ENCODE data around the gene PLCH1.

The PLCH1 gene

DNA sequence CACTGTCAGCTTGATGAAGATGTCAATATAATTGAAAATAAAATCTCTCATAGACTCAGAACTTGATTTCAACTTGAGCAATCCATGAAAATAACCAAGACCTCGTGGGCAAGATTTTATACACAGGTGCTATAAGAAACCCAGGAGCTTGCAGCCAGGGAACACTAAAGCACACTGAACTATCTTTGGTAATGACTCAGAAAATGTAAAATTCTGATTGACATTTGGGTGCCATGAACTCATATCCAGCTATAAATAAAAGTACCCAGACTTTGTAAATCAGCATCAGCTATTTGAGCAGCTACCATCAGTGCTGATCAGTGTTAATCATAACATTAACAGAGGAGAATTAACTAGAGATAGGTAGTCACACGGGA lies 61.5 kb downstream of the PLCH1 start:
- DNase-seq (ENCODE audit: low spot score): no peak

DNA sequence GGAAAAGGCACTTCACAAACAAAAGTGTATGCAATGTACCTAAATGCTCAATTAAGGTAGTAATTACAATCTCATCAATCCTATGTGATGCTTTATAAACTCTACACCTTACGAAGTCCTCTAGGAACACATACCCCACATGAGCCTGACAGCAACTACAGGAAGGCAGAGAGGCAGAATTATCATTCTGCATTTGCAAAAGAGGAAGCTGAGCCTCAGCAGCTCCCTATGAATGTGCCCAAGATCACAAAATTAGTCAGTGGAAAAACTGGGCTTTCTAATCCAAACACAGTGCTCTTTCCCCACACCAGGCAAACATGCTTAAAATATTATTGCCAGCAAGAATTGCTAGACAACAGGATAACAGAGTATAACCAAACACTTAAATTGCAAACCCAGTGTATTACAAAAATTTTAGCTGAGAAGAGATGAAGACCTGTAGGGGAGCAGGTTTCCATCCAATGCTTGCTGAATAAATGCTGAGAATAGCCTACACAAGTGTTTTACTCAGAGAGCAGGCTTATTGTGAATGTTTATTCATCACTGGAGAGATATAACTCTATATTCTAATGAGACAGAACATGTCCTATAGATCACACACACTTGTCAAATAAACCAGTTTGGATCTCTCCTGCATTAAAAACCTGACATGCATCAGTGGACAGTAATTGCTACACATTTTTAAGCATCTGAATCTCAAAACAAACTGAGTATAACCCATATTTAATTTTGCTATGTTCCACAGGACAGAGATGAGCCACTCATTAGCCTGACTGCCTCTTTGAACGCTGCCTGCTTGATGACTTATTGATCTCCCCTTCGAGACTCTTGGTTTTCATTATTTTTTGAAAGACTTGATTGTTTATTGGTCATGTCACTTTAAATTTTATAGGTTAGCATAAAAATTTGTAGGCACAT lies 62.2 kb downstream of the PLCH1 start:
- DNase-seq (ENCODE audit: low spot score): no peak

DNA sequence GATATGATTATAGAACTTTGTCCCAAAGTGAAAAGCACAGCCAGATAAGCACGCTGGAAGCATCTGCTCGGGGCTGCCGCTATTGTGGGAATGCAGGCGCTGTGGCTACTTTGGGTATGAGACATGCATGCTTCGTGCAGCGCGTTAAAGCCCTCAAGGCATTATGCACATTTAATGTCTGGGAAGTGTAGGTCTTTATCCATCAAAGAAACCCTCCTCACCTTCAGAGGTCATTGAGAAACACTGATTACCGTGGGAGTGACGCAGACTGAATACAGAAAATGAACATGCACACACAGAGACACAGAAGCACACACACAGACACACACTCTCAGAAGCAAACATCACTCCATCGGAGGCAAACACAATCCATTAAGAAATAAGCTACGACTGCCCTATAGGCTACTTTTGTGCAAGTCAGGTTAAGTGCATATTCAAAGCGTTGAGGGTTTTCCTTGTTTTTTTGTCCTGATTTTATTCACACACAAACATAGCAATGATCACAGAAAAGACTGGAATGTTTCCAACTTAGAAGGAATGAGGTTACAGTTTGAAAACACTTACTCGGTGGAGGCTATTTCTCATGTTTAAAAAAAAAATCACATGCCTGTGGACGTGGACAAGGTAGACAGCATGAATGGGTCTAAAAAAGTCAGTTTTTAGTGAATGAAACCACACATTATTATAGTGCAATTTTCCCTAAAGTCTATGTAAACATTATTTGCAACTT lies 68.5 kb downstream of the PLCH1 start:
- DNase-seq (ENCODE audit: low spot score): peak; percentile 77

DNA sequence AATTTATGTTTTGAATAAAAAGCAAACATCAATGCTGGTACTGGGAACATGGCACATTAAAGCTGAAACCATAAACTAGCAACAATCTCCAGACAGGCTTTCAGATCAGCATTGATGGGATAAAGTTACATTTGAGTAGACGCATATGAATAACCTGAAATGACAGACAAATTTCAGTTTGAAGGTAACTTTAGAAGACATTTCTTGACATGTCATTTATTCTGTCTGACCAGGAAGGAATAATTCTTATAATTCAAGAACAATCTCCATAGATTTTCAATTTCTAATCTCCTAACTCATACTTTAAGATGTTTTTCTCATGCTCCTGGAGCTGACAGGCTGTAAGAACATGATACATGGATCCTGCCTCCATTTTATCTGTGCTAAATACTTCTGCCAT lies 69.8 kb downstream of the PLCH1 start:
- DNase-seq (ENCODE audit: low spot score): no peak

DNA sequence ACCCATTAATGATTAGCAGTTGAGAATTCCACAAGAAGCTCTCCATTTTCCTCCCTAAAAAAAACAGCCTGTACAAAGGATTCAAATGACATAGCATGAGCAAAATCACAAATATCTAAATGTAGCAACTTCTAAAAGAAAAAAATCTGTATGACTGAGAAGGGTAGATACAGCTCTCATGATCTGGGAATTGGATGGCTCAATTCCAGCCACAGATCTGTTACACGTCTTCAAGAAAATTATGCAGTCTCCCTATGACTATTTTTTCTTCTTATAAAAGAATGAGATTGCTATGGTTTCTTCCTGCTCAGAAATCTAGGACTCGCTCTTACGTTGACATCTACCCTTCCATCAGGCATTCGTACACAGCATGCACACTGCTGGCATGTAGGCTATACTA lies 71.5 kb downstream of the PLCH1 start:
- no peak for DNase-seq (ENCODE audit: low spot score)

DNA sequence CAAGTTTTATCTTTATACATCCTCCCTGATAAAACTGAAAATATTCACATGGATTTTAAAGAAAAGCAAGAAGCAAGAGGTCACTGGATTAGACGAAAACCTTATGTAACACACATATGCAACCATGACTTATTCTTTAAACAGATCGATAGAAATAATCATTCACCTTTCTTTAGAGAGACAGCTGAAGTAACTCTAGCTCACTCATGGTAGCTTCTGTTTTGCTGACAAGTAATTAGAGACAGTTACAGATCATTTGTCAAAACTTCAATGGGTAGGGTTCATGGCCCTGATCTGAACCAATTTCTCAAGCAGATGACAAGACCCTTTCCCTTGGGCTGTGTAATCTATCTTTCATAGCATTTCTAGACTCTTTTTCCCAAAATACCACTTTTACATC lies 74.5 kb downstream of the PLCH1 start:
- DNase-seq (ENCODE audit: low spot score): no peak

DNA sequence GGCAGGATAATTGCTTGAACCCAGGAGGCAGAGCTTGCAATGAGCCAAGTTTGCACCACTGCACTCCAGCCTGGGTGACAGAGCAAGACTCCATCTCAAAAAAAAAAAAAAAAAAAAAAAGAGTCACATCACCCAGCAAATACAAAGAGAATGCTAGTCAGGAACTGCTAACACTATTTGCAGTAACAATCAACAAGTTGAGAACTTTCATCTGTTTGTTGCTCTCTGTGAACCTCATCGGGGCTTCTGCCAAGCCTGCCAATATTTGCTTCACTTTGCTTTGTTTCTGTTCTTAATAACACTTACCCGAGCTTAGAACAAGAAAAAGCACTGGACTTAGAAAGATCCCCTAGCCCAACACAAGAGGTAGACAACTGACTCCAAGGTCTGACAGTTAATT lies 76.9 kb downstream of the PLCH1 start:
- no peak for DNase-seq (ENCODE audit: low spot score)

DNA sequence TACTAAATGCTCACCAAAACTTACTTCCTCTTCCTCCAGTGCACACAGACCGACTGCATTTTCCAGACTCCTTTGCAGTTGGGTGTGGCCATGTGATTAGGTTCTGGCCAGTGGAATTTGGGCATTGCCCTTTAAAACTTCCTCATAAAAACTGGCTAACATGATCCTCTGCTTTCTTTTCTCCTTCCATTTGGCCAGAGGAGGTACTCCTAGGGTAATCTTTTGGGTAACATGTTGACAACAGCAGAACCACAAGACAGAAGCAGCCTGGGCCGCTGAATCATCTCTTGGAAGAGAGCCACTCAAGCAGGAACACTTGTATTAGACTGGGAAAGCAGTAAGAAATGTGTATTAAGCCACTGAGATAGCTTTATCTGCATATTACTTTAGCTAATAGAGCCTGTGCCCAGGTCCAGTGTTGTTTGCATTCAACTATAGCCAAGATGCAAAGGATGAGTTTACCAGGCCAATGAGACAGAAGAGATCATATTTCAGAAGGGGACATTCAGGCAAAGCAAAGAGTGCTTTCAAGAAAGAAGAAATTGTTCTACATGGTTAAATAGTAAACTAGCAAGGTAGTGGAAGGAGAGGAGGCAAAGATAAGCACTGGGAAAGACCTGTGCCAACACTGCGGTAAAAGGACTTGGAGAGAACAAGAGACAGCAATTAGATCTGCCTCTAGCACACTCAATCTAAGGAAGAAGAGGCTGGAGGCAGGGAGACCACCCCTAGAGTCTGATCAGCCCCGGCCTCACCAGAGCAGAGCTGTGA lies 79.8 kb downstream of the PLCH1 start:
- DNase-seq (ENCODE audit: low spot score): peak; percentile 86

DNA sequence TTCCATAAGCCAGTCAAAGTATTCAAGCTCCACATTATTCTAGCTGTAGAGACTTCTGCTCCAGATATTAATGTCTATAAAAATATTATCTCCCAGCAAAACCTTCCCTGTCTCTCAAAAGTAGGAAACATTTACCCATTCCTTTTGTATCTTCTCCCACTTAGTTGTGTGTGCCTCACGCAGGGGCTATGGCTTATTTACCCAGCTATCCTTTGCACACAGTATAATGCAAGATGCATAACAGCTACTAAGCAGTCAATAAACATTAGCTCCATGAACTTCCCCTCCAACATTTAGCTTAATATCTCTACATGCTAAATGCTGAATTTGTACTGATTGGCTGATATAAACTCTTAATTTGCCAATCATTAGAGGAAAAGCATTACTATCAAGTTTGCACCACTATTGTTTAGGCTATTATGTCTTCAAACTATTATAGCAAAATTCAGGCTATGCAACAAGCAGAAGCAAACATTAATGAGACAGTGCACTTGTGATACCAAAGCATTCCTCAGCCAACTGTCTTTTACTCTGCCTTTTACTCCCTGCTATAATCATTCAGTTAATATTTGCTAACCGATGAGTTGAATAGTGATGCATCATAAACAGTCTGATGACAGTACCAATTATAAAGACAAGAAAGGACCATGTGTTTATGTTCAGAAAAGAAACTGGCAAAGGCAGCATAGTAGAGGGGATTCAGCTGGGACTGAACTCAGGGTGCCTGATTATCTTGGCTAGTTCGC lies 81.2 kb downstream of the PLCH1 start:
- no peak for DNase-seq (ENCODE audit: low spot score)

DNA sequence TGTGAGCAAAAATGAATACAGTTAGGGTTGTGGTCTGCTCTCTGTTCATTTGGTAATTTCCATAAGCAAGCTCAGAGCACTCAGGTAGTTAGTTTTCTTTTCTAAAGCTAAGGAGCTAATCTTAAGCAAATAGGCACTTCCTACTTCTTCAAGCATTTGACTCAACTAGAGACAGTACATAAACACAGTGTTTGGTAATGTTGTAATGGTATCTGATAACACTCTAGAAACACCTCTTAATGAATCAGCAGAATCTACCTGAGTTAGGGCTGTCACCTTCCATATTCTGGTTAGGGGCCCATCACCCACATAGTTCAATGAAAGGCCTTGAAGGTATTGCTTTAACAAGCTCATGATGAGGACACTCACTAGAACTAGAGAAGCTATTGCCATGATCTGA lies 83.1 kb downstream of the PLCH1 start:
- DNase-seq (ENCODE audit: low spot score): no peak

DNA sequence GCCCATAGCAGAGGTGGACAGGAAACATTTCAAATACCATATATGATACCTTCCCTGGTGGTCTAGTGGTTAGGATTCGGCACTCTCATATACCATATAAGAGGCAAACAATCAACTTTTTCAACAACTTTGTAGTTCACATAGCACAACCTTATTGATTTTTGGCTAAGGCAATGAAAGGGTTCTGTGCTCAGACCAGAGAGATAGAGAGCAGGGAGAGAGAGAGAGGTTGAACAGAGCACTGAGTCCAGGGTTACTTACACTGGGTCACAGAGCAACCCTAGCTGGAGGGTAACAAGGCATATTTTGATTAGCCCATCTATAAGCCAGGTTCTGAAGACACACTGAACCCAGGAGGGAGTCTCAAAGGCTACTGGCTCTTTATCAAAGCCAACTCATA lies 83.8 kb downstream of the PLCH1 start:
- DNase-seq (ENCODE audit: low spot score): no peak

DNA sequence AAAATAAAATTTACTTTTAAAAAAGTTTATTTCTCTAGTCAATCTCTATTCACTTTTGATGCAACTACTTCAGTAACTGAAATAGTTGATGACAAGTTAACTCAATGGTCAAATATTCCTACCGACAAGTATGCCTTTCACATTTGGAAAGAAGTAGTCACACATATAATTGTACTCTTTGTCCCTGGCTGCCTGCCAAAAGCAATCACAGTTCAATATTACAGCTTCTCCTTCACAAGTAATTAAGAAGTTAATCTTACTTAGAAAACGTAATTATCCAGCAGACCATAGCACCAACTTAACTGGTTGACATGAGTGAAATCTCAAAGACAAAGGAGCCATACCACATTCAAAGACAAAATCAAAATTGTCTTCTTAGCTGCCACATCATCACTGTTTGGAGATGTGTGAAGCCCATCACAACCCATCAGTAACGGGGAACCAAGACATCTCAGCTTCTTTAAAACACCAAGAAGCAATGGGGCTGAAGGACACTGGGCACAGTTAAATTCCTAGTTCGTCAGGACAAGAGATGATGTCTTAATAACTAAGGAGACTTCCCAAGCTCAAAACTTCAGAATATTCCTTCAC lies 86.1 kb downstream of the PLCH1 start:
- DNase-seq (ENCODE audit: low spot score): no peak

DNA sequence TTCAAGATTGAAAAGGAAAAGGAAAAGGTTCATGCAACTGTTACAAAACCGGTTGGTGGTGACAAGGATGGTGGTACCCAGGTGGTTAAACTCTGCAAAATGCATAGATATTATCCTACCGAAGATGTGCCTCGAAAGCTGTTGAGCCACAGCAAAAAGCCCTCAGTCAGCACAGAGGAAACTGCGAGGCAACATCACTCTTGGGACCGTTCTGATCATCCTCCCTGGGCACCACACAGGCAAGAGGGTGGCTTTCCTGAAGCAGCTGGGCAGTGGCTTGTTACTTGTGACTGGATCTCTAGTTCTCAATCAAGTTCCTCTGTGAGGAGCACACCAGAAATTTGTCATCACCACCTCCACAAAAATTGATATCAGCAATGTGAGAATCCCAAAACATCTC lies 86.9 kb downstream of the PLCH1 start:
- DNase-seq (ENCODE audit: low spot score): no peak

DNA sequence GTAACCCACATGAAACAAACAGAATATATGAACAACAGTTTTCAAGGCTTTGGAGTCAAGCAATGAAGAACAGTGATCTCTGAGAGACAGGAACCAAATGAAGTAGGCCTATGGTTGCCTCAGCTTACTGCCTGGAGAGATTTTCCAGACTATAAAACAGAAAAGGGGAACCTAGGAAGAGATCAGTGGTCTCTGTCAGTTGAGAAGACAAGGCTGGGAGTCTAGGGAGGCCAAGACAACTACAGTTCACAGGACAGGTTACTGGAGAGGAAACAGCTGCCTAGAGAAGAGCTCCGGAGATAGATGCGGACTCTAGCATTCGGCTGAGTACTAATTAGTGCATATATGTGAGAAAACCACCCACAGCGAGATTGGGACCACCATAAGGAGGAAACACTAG lies 87.7 kb downstream of the PLCH1 start:
- DNase-seq (ENCODE audit: low spot score): no peak

DNA sequence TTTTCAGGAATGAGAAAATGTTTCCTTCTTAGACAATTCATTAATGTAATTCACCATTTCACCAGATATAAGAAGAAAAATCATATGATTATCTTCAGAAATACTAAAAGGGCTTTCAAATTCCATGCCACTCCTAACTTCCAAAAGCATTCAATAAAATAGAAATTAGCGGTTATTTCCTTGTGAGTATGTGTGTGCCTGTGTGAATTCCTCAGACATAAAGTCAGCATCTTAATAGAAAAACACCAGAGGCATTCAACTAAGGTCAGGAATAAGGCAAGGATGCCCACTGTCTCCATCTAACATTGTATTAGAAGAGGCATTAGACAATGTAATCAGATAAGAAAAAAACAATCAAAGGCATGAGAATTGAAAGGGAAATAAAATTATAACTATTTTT lies 88.4 kb downstream of the PLCH1 start:
- DNase-seq (ENCODE audit: low spot score): no peak

DNA sequence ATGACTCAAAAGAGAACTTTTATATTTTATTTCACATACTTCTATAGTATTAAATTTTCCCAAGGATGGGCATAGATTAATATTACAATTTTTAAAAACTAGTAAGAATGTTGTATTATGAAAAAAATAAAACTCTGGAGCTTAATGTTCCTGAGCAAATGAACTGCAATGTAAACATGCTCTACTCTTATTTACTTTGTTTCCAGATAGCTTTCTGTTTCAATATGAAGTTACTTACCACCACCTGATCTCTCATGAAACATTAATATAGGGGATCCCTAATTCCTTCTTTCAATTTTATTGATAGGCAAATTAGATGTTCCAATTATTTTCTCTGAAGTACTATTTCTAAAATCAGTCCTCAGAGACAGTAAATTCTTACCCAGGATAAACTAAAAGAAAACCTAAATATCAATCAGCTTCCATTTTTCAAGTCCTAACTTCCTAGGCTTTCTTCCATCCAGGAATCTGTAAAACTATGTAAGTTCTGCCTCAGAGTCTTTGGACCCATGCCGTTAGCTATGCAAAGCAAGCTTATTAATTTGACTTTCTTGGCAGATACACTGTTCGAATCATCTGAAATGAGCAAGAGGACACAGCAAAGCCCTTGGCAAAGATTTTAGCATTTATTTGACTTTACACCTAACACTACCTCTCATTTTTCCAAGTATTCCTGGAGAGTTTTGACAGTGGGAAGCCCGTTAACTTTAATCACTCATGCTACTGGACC lies 93.2 kb downstream of the PLCH1 start:
- DNase-seq (ENCODE audit: low spot score): peak; percentile 18

DNA sequence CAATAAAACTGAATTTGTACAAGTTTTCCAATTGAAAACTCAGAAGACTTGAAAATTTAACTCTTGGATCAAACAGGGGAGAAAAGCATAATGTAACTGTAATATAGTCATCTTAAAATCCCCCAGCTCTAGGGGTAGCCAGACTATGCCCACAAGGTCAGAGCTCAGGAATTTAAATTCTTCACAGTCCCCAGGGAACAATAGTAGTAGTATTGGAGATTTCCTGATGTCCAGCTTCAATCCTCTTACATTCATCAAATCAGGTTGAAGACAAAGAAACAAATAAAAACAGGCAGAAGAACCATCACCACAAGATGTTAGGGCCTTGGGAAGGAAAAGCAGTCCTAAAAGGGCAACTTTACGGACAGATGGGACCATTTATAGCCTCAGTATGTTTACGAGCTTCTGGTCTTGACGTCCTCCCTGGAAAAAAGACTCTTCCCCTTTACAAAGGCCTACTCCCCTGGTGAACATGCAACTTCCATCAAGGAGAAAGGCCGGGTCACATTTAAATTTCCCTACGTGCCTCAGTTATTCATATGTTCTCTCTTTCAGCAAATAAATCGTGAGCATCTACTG lies 96.8 kb downstream of the PLCH1 start:
- no peak for DNase-seq (ENCODE audit: low spot score)

DNA sequence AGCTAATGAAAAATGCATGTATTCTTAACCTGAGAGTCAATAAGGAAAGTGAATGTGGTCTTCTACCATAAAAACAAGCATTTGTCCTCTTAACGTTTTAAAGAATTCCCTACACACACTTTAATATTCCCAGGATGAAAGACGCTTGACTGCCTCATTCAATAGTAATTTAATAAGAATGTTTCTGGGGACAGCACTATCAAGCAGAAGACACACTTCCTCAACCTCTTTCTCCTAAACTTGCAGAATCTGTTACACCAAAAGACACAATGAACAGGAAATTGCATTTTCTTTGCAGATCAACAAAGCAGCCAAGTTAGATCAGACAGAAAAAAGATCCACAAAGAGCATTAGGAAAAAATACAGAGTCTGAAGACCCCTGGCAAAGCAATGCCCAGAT lies 97.7 kb downstream of the PLCH1 start:
- DNase-seq (ENCODE audit: low spot score): no peak

DNA sequence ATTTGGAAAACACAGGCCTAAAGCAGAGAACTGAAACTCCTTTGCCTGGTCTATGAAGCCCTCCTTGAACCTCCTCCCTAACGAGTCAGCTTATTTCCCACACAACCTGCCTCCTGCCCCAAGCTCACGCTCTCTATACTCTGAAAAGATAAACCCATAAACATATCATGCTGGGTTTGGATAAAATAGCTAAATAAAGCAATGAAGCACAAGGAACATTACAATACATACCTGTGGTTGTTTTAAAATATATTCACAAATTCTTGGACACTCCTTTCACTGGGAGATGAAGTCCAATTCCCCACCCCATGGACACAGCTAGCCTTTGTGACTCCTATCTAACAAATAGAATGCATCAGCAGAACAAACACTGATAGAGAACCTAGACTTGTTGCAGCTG lies 98.2 kb downstream of the PLCH1 start:
- DNase-seq (ENCODE audit: low spot score): no peak

DNA sequence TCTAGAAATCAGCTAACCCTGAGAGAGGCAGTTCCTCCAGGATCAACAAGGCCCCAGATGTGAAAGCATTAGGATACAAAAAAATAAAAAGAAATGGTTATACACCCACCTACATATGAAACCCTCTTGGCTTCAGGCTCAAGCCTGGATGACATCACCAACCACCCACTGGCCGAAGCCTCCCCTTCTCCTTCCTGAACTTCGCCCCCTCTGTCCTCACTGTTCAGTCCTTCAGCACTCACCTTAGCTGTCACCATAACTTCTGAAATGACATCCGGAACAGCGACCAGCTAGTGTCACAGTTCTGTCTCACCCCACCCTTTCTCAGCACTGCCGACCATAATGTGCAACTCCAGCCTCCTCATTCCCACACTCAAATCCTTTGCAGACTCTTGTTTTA lies 98.7 kb downstream of the PLCH1 start:
- DNase-seq (ENCODE audit: low spot score): no peak
